ENCODE results near the gene HAAO. TPM values are rescaled to one million over a fixed set of nuclear protein-coding genes. Genes with fewer than 3 reads are reported as not detected.
A peak's percentile ranks its signal among the peaks of the same experiment; 100 is the strongest.
"Not testable (repeated sequence)": the region's sequence is repeated elsewhere in the genome, so short reads cannot be mapped to it uniquely, and the experiment has no call there.

HAAO gene
- total RNA-seq, 1 donor from 2014 or later, result not detected

DNA sequence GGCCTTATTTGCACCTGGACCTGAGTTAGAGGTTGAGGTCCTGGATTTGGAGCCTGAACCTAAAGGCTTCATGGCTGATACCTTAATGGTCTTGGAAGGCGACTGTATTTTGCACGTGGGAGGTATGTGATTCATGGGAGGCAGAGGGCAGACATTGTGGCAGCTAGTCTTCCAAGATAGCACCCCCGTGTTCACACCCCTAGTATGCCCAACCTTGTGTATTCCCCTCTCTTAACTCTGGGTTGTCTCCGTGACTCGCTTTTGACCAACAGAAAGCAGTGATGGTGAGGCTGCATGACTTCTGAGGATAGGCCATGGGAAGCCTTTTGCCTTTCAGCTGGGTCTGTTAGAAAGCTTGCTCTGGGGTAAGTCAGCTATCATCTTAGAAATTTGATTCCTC lies 45.8 kb upstream of the HAAO start:
- no peak for DNase-seq
- no peak overlapping the region for H3K27ac Mint-ChIP-seq (ENCODE audit: unreplicated experiment)
- no peak for TF ChIP-seq CTCF (IDR thresholded peaks at IDR 0.05; ENCODE audit: partially characterized antibody, unreplicated experiment)
- no peak overlapping the region for H3K4me3 Mint-ChIP-seq (ENCODE audit: unreplicated experiment)
- H3K9me3 Mint-ChIP-seq (ENCODE audit: unreplicated experiment), result no peaks in the 10 kb centered on the region
- no peaks in the 10 kb centered on the region for H3K27me3 Mint-ChIP-seq (ENCODE audit: unreplicated experiment)
- H3K4me1 Mint-ChIP-seq (ENCODE audit: low read depth, unreplicated experiment), result peaks cover 2% of the 10 kb centered on the region
- peaks cover 5% of the 10 kb centered on the region for H3K36me3 Mint-ChIP-seq (ENCODE audit: unreplicated experiment)

DNA sequence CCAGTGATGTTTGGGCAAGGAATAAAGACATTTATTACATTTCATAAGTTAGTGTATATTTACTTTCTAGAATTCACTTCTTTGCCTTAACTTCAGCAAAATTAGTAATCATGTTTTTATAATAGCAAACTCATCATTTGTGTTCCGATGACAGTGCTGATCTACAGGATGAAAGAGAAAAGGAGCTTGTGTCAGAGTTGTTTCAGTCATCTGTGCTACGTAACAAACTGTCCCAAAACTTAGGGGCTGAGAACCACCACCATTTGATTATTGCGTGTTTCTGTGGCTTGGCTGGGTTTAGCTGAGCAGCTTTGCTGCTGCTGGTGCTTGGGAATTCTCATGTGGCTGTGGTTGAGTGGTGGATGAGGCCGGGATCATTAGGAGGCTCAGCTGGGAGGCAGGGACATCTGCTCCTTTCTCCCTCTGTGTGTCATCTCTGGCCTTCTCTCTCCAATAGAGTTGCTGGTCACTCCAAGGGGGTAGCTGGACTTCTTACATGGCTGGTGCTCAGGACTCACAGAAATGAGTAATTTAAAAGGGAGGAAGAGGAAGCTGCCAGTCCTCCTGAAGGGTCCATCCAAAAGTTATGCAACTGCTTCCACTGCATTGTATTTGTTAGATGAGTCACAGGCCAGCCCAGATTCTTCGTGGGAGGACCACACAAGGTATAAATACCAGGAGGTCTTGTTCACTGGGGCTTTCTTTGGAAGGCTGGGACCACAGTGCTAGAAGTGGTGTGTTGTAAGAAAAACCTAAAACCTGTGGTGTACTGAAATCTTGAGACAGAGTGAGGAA lies 43.4 kb upstream of the HAAO start:
- Mint-ChIP-seq H3K9me3 (ENCODE audit: unreplicated experiment) (no peaks in the 10 kb centered on the region), H3K4me1 (ENCODE audit: low read depth, unreplicated experiment) (peaks cover 2% of the 10 kb centered on the region), H3K4me3 (ENCODE audit: unreplicated experiment) (no peak overlapping the region), H3K36me3 (ENCODE audit: unreplicated experiment) (peaks cover 5% of the 10 kb centered on the region), H3K27me3 (ENCODE audit: unreplicated experiment) (no peaks in the 10 kb centered on the region), H3K27ac (ENCODE audit: unreplicated experiment) (peak overlapping the region; percentile 13)
- no peak for DNase-seq
- no peak for TF ChIP-seq CTCF (IDR thresholded peaks at IDR 0.05; ENCODE audit: partially characterized antibody, unreplicated experiment)

GRCh38 chr2:42834161-42834560 lies 41.8 kb upstream of the HAAO start:
- no peak overlapping the region for H3K27ac Mint-ChIP-seq (ENCODE audit: unreplicated experiment)
- H3K27me3 Mint-ChIP-seq (ENCODE audit: unreplicated experiment), result no peaks in the 10 kb centered on the region
- H3K9me3 Mint-ChIP-seq (ENCODE audit: unreplicated experiment), result no peaks in the 10 kb centered on the region
- peaks cover 3% of the 10 kb centered on the region for H3K4me1 Mint-ChIP-seq (ENCODE audit: low read depth, unreplicated experiment)
- no peak overlapping the region for H3K4me3 Mint-ChIP-seq (ENCODE audit: unreplicated experiment)
- H3K36me3 Mint-ChIP-seq (ENCODE audit: unreplicated experiment), result peaks cover 5% of the 10 kb centered on the region
- TF ChIP-seq CTCF (IDR thresholded peaks at IDR 0.05; ENCODE audit: partially characterized antibody, unreplicated experiment), result no peak
- no peak for DNase-seq

DNA sequence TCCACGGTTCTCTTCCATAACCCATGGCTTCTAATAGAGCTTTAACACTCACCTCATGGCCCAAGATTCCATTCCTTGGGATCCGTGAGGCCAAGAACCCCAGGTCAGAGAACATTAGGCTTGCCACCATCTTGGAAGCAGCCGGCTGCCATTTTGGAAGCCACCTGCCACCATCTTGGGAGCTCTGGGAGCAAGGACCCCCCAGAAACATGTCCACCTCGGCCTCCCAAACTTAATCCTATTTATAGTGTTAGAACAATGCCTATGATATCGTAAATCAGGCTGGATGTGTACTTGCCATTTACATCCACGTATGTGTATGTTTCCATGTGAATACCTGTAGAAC lies 39.9 kb upstream of the HAAO start:
- peaks cover 4% of the 10 kb centered on the region for H3K4me1 Mint-ChIP-seq (ENCODE audit: low read depth, unreplicated experiment)
- no peak for TF ChIP-seq CTCF (IDR thresholded peaks at IDR 0.05; ENCODE audit: partially characterized antibody, unreplicated experiment)
- H3K4me3 Mint-ChIP-seq (ENCODE audit: unreplicated experiment), result no peak overlapping the region
- peaks cover 5% of the 10 kb centered on the region for H3K36me3 Mint-ChIP-seq (ENCODE audit: unreplicated experiment)
- H3K27ac Mint-ChIP-seq (ENCODE audit: unreplicated experiment), result no peak overlapping the region
- no peaks in the 10 kb centered on the region for H3K9me3 Mint-ChIP-seq (ENCODE audit: unreplicated experiment)
- peaks cover 5% of the 10 kb centered on the region for H3K27me3 Mint-ChIP-seq (ENCODE audit: unreplicated experiment)
- no peak for DNase-seq

DNA sequence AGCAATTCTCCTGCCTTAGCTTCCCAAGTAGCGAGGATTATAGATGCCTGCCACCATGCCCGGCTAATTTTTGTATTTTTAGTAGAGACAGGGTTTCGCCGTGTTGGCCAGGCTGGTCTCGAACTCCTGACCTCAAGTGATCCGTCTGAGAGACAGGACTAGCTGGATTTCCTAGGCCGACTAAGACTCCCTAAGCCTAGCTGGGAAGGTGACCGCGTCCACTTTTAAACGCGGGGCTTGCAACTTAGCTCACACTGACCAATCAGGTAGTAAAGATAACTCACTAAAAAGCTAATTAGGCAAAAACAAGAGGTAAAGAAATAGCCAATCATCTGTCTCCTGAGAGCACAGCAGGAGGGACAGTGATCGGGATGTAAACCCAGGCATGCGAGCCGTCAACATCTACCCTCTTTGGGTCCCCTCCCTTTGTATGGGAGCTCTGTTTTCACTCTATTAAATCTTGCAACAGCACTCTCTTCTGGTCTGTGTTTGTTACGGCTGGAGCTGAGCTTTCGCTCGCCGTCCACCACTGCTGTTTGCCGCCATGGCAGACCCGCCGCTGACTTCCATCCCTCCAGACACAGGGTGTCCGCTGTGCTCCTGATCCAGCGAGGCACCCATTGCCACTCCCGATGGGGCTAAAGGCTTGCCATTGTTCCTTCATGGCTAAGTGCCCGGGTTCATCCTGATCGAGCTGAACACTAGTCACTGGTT lies 39.3 kb upstream of the HAAO start:
- not testable (repeated sequence) for H3K4me3 Mint-ChIP-seq (ENCODE audit: unreplicated experiment); H3K27ac Mint-ChIP-seq (ENCODE audit: unreplicated experiment); H3K4me1 Mint-ChIP-seq (ENCODE audit: low read depth, unreplicated experiment); H3K36me3 Mint-ChIP-seq (ENCODE audit: unreplicated experiment); H3K27me3 Mint-ChIP-seq (ENCODE audit: unreplicated experiment); DNase-seq; H3K9me3 Mint-ChIP-seq (ENCODE audit: unreplicated experiment)

Measured in glutamatergic neuron (in vitro differentiated cells).